ENCODE results near the gene TNFRSF8. TPM values are rescaled to one million over a fixed set of nuclear protein-coding genes. Genes with fewer than 3 reads are reported as not detected.
"Not testable (repeated sequence)": the region's sequence is repeated elsewhere in the genome, so short reads cannot be mapped to it uniquely, and the experiment has no call there.

Gene TNFRSF8
- polyA plus RNA-seq, 4 donors, result 0.36 to 1.3 (median 0.54) TPM

GRCh38 chr1:12038356-12039163 lies 24.5 kb upstream of the TNFRSF8 start:
- no peak for DNase-seq (ENCODE audit: low read depth in 4 of 4, low spot score in 3 of 4)

DNA sequence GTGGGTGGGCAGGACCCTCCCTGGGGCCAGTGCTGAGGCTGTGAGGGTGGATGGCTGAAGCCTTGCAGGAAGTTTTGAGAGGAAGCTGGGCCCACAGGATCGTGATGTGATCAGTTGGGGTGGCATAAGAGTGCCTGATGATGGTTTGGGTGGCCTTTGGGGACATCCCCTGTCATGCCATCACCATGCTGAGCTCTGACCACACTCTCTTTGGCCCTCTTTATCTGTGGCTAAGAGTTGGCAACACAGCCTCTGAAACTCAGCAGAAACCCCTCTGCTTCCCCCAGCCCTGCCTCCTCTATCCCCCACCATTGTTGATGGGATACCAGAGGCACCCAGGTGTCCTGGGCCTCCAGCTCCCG lies 24.0 kb upstream of the TNFRSF8 start:
- no peak for DNase-seq (ENCODE audit: low read depth in 4 of 4, low spot score in 3 of 4)

DNA sequence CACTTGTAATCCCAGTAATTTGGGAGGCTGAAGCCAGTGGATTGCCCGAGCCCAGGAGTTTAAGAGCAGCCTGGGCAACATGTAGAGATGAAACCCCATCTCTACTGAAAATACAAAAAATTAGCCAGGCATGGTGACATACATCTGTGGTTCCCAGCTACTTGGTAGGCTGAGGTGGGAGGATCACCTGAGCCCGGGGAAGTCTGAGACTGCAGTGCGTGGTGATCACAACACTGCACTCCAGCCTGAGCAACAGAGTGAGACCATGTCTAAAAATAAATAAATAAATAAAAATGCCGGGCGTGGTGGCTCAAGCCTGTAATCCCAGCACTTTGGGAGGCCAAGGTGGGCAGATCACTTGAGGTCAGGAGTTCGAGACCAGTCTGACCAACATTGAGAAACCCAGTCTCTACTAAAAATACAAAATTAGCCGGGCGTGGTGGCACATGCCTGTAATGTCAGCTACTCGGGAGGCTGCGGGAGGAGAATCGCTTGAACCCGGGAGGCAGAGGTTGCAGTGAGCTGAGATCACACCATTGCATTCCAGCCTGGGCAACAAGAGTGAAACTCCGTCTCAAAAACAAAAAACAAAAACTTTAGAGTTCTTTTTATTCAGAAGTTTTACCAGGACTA lies 23.2 kb upstream of the TNFRSF8 start:
- not testable (repeated sequence) for DNase-seq (ENCODE audit: low read depth in 4 of 4, low spot score in 3 of 4)

DNA sequence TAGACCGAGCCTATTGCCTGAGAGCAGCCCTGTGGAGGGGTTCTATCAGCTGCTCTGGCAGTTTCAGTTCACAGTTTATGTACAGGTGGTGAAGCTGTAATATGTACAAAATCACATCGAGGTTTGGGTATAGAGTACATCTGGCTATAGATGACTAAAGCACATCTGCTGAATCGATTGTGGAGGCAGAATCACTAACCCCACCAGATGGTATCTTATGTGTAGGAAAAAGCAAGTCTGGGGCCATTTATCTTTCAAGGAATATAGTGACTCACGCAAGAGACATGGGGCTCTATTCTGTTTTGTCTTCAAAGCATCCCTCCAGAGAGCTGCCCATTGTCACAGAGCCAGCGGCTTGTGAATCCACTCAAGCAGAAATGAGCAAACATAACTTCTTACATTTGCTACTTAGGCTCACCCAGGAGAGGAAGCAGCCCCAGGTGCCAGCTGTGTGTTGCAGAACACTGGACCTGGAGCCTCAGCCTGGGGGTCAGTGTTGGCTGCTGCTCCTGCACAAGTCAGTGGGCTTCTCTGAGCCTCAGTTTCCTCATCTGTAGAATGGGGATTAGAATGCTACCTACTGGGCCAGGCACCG lies 22.5 kb upstream of the TNFRSF8 start:
- no peak for DNase-seq (ENCODE audit: low read depth in 4 of 4, low spot score in 3 of 4)

GRCh38 chr1:12044187-12044877 lies 18.8 kb upstream of the TNFRSF8 start:
- not testable (repeated sequence) for DNase-seq (ENCODE audit: low read depth in 4 of 4, low spot score in 3 of 4)

DNA sequence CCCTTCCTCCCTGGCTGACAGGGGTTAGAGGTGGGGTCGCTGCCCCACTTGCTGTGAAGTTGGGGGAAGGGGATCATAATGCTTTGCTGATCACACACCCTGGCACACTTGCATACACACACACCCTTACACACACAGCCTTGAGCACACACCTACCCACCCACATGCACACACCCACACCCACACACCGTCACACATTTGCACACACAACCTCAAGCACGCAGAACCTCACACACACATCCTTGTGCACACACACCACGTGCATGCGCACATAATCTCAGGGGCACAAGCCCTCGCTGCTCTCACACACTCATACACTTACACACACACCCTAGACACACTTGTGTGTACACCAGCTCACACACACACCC lies 16.4 kb upstream of the TNFRSF8 start:
- DNase-seq (ENCODE audit: low read depth in 4 of 4, low spot score in 3 of 4), result no peak

DNA sequence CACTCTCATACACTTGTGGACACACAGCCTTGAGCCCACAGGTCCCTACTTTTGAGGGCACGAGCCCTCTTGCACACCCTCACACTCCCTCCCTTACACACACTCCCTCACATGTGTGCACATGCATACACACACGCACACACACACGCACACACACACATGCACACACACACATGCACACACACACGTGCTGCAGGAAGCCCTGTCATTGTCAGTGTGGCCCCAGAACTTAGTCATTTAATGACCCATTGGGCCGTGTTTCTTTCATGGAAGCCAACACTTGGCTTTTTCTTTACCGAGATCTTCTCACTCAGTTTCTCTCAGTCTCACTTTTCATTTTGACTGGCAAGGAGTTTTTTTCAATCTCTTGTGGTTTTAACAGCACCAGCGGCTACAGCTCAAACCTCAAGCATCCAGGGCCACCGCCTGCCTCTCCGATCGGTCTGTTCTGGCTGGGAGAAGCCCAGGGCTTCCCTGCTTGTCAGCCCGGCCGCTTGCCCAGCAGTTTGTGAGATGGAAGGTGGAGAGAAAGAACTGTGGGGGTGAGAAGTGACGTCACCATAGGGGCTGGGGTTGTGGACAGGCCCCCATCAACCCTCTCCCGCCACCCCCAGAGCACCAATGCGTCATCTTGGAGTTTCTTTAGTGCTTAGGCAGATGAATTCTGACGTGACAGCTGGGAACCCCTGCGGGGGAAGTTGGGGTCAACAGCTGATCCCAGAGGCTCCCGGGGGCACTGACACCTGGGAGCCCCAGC lies 15.8 kb upstream of the TNFRSF8 start:
- DNase-seq (ENCODE audit: low read depth in 4 of 4, low spot score in 3 of 4), result no peak

GRCh38 chr1:12048372-12048771 lies 14.7 kb upstream of the TNFRSF8 start:
- DNase-seq (ENCODE audit: low read depth in 4 of 4, low spot score in 3 of 4), result no peak

GRCh38 chr1:12049616-12050015 lies 13.5 kb upstream of the TNFRSF8 start:
- no peak for DNase-seq (ENCODE audit: low read depth in 4 of 4, low spot score in 3 of 4)

DNA sequence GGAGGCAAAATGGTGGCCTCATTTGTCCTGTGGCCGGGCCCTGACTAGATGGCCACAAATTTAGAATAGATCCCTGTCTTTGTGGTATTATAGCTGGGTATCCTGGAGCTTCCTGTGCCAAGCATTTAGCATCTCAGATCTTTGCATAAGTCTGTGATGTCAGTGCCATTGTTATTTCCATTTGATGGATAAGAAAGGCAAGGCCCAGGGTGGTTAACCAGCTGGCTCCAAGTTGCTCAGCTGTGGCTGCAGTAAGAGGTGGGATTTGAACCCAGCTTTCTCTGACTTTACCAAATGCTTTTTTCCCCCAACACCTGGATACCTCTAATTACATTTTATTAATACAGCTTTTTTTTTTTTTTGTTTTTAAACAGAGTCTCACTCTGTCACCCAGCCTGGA lies 11.7 kb upstream of the TNFRSF8 start:
- DNase-seq (ENCODE audit: low read depth in 4 of 4, low spot score in 3 of 4), result no peak

DNA sequence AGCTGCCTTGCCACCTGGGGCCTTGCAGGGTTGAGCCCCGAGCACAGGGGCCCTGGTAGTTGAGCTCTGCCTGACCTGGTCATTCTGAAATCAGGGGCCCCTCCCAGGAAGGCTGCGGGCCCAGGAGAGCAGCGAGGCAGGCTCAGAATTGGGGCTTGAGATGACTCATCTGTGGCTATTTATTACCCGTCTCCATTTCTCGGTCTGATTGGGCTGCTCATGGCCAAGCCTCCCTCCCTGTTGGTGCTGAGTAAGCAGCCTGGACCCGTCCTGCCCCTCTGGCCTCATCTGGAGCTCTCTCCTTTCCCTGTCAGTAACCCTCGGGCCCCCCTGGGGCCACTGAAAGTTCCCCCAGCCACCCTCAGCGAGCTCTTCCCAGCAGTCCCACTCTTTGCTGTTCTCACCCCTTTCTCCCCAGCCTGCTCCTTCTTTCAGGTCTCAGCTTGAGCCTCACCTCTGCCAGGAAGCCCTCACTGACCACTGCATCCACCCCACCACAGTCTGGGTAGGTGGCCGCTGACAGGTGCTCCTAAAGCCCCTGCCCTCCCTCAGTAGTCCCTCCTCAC lies 11.0 kb upstream of the TNFRSF8 start:
- no peak for DNase-seq (ENCODE audit: low read depth in 4 of 4, low spot score in 3 of 4)

DNA sequence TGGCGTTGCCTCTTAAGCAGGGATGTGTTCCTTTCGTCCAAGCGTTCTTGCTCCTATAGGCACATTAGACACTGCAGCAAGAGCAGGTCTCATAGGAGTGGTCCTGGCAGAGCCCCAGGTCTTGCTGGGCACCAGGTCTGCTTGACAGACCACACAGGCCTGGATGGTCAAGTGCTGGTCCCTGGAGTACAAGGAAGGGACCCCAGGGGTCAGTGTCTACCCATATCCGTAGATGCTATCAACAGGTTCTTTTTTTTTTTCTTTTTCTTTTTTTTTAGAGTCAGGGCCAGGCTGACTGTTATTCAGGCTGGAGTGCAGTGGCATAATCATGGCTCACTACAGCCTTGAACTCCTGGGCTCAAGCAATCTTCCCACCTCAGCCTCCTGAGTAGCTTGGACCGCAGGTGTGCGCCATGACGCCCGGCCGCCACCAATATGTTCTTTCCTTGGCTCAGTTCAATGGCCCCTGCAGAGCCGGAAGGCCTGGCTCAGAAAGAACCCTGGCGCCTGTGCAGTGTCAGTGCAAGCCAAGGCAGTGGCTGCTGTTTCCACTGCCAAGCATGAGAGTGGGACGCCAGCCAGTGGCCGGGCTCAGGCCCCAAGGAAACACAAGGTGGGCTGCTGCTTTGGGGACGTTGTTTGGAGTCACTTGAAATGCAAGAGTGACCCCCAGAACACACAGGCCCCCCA lies 10.0 kb upstream of the TNFRSF8 start:
- DNase-seq (ENCODE audit: low read depth in 4 of 4, low spot score in 3 of 4), result no peak

GRCh38 chr1:12053752-12054548 lies 9.2 kb upstream of the TNFRSF8 start:
- DNase-seq (ENCODE audit: low read depth in 4 of 4, low spot score in 3 of 4), result no peak

GRCh38 chr1:12055259-12055658 lies 7.8 kb upstream of the TNFRSF8 start:
- DNase-seq (ENCODE audit: low read depth in 4 of 4, low spot score in 3 of 4), result no peak

DNA sequence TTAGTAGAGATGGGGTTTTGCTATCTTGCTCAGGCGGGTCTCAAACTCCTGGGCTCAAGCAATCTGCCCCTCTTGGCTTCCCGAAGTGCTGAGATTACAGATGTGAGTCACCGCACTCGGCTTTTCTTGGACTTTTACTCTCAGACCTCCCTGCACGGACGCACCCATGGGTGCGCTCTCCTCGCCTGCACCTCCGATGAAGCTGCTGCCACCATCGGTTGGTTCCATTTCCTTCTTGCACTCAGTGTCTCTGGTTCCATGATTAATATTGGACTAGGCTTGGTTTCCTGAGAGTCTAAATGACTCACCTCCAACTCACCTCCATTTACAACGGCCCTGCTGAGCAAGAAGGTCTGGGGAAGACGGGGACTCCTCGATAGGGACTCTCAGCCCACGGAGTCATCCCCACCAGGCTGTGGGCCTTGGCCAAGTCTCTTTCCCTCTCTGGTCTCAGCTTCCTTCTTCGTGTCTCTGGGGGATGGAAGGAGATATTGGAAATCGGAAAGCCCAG lies 6.7 kb upstream of the TNFRSF8 start:
- no peak for DNase-seq (ENCODE audit: low read depth in 4 of 4, low spot score in 3 of 4)

DNA sequence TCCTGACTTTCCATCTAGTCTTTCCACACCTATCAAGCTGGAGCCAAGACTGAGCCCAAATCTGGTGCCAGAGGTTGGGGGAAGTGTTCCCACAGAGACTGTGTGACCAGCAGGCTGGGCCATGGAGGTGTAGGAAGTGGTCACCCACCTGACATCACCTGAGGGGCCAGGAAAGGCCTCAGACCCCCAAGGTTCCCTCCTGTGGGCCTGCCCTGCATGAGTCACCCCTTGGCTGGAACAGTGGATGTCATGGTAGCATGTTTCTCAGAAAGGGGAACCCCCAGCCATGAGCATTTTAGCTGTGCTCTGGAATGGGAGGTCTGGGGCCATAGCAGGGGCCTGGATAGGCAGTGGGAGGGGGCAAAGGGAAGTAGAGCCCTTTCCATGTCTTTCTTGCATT lies 5.7 kb upstream of the TNFRSF8 start:
- no peak for DNase-seq (ENCODE audit: low read depth in 4 of 4, low spot score in 3 of 4)

- no peak for DNase-seq (ENCODE audit: low read depth in 4 of 4, low spot score in 3 of 4)
These were observed 5.0 kb upstream of the TNFRSF8 start for GRCh38 chr1:12057940-12058687.

GRCh38 chr1:12059226-12059625 lies 3.9 kb upstream of the TNFRSF8 start:
- DNase-seq (ENCODE audit: low read depth in 4 of 4, low spot score in 3 of 4), result no peak
